ENCODE results near the gene TP63. TPM values are rescaled to one million over a fixed set of nuclear protein-coding genes. Genes with fewer than 3 reads are reported as not detected.
"Not testable (repeated sequence)": the region's sequence is repeated elsewhere in the genome, so short reads cannot be mapped to it uniquely, and the experiment has no call there.

TP63 gene
- total RNA-seq, 1 donor from 2014 or later: 190 TPM

DNA sequence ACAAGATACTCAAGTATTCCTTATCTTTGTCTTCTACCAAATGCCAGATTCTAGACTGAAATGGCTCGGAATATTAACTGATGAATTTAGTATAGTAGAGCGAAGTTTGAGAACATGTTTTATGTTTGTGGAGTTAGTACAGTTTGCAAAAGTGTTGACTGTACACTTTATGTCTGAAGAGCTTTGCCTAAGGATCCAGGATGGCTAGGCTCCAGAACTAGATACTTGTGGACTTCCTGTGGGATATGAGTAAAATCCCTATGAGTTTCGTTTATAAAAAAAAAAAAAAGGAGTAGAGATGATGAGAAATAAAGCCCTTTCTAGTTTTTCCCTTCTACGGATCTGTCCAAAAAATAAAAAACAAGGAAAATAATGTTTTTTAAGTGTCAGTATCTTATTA lies 96.7 kb downstream of the TP63 start:
- ATAC-seq: no peak

DNA sequence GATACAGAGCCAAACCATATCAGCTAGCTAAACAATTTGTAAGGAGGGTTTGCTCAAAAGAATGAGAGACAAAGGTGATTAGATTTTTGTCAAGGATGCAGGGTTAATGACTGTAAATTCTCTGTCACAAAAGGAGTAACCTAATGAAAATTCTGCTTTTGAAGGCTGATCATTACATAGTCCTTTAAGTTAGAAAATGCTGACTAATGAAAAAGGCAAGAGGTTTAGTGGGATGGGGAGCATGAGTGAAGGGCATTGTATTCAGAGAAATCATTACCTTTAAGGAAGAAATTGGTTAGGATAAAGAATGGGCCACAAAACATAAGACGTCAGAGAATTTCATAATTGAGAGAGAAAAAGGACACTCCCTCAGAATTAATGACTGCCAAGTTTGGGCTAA lies 97.7 kb downstream of the TP63 start:
- ATAC-seq: no peak

GRCh38 chr3:189734061-189734460 lies 102.9 kb downstream of the TP63 start:
- no peak for ATAC-seq

DNA sequence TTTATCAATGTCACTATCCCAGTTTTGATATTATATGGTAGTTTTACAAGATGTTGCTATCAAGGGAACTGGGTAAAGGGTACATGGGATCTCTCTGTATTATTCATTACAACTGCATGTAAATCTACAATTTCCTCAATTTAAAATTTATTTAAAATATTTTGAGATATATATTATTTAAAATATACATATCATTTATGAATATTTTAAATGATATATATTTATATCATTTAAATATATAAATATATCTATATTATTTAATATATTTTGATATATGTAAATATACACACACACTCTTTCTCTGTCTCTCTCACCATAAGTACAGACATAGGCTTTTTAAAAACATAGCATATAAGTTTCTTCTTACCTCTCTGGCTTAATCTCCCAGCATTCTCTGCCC lies 104.7 kb downstream of the TP63 start:
- no peak for ATAC-seq

DNA sequence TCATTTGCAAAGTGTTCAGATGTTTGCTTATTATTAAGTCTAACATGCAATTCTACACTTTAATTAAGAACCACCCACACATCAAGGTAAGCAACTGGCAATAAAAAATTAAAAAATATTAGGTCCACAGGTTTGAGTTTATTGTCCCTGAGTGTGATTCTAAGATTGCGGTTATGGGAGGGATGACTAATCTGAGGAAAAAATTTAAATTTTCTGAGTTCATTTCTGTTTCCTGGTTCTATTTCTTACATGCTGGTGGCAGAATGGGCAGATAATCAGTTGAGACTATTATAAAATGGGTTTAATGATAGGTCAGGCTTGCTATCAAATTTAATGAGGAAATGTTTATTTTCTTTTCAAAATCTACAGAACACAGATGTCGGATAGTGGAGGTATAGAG lies 105.9 kb downstream of the TP63 start:
- no peak for ATAC-seq

GRCh38 chr3:189737619-189738018 lies 106.4 kb downstream of the TP63 start:
- ATAC-seq: no peak

DNA sequence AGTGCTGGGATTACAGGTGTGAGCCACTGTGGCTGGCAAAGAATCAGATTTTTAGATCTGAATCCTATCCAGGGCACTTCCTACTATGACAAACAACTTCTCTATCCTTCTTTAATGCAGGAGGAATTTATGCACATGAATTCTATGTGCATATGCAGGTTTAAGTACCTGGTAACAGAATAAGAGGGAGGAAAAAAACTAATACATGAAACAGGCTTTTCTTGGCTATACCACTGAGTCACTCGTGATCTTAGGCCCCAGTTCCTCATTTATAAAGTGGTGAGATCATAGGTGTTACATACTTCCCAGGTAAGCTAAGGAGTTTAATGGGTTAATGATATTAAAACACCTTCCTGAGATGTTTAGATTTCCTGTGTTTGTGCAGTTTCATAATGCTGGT lies 108.2 kb downstream of the TP63 start:
- ATAC-seq: peak; percentile 96

- no peak for ATAC-seq
Measured at GRCh38 chr3:189740156-189740555, 109.0 kb downstream of the TP63 start.

DNA sequence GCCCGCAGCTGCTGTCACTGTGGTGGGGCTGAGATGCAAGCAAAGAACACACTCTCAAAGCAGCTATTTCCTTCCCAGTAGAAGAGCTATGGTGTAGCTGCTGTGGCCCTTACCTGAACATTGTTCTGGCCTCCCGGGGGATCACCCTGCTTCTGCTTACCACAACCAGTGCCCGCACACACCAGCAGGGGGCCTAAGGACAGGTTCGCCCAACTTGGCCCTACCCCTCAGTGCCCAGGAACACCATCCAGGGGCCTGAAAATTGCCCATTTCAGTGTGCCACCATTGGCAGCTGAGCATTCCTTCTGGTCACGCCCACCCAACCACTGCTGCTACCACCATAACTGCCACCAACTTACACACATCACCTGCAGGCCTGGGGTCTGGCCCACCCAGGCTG lies 113.0 kb downstream of the TP63 start:
- no peak for ATAC-seq

GRCh38 chr3:189745622-189746021 lies 114.4 kb downstream of the TP63 start:
- ATAC-seq: no peak

DNA sequence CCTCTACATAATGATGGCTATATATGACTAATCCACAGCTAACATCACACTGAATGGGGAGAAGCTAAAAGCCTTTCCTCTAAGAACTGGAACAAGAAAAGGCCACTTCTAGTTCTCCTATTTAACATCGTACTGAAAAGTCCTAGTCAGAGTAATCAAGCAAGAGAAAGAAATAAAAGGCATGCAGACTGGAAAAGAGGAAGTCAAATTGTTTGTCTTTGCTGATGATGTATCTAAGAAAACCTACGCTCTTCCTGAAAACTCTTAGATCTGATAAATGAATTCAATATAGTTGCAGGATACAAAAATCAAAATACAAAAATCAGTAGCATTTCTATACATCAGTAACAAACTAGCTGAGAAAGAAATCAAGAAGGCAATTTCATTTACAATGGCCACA lies 116.9 kb downstream of the TP63 start:
- no peak for ATAC-seq

- ATAC-seq: not testable (repeated sequence)
Measured at GRCh38 chr3:189750972-189751371, 119.8 kb downstream of the TP63 start.

DNA sequence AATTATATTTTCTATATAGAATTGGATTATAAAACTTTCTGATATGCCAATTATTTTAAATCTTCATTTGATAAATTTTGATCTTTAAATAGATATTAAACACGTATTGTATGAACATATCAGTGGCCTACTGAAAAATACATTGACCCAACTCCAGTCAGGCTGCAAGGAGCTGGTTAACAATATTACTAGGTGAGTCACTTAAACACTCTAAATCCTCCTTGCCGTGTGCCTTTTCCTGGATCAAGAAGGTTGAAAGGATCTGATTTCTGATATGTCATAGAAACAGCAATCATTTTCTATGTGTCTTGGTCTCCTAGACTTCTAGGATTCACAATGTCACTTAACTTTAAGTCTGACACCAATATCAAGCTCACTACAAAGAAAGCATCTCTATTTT lies 123.2 kb downstream of the TP63 start:
- ATAC-seq: no peak

DNA sequence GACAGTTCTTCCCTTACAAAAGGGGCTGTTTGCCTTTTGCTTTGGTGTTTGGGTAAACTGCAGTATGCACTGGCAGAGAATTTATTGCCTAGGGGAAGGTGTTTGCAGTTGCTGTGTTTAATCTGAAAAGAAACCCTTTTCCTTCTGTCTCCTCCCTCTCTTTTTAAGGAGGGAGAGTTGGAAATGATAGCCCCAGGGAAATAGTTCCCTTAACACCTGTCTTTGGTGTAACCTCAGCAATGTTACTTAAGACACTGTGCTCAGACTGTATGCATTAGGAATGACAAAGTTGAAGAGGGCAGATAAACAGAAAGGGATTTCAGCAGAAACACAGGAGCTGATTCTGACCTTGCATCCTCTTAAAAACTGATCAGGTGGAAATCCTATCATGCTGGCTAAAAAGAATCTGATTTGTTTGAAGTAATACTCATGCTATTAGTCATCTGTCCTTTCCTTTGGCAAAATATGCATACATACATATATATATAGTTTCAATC lies 125.4 kb downstream of the TP63 start:
- ATAC-seq: no peak

- ATAC-seq: no peak
Measured at GRCh38 chr3:189758186-189758585, 127.0 kb downstream of the TP63 start.

- peak; percentile 83 for ATAC-seq
Measured at GRCh38 chr3:189766416-189766815, 135.2 kb downstream of the TP63 start.

DNA sequence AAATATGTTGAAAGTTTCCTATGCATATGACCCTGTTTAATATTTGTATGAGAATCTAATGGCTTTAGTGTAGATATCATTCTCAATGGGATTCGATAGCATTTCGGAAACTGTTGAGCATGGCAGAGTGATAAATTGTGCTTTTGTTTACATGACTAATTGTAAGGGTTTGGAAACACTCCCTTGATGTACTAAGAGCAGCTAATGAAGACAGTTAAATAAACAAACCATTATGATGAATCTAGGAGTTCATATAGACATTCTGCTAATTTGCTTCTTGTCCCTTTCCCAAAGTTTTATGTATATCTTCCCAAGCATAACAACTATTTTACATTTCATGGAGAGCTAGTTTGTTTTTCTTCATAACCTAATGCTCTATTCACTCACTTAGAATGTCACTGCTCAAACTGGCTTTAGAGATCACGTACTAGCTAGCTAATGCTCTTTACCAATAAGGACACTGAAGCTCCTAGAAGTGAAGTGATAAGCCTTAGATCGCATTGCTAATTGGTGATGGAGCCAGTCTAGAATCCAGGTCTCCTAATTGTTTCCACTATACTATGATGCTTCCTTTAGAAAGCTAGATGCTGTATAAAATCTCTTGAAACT lies 140.8 kb downstream of the TP63 start:
- ATAC-seq: no peak

DNA sequence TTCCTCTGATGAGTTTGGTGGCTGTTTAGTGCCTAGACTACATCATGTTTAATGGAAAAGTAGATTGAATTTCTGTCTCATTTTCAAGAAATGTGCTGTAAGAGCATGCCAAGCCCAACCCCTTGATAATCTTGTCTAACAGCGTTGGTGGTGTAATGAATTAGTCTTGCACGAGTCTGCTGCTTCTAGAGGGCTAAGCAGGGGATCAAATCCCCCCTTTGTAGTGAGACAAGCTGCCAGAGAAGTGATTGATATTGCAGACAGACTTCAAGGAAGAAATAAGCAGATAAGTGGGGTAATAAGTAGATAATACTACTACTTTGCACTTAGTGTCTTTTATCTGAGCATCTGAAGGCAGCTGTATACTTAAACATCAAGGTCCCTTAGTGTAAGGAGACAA lies 141.4 kb downstream of the TP63 start:
- peak; percentile 37 for ATAC-seq

DNA sequence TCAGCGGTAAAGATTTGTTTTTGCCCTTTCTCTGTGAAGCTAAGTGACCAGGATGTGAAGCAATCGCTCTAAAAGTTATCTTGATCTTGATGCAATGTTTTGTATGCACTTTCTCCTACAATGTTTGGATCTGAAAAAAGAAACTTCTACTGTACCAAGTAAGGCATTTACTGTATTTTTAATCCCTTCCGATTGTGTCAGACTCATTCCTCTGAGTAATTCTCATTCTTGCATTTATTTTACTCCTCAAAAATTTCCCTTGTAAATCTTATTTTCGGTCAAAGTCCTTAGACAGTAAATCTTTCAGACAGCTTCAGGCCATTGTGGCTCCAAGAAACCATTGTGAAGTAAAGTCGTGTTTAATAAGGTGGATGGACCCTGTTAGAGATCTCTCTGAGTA lies 141.9 kb downstream of the TP63 start:
- no peak for ATAC-seq

GRCh38 chr3:189776149-189776824 lies 145.1 kb downstream of the TP63 start:
- ATAC-seq: no peak

DNA sequence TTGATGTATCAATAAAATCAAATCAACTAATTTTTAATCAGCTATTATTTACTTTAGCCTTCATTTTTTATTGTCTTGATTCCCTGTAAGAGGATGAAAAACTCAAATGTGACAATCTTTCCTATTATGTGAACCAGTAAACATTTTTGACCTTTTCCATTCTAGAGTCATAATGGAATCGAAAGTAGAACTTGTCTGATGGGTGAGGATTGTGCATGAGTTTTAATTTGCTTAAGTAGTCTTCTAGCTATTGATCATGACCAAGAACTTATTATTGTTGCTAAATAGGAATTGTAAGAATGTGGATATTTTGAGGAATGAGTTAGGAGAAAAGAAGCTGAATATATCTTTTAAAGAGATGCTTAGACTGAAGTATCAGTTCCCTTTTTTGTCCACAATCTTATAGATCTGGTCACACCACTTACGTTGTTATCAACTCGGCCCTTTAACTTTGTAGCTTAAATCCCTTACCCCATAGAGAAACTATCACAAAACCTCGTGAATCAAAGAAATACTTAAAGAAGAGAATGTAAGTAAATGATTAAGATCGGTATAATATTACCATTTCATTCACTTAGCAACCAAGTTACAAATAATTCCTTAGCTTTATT lies 147.3 kb downstream of the TP63 start:
- ATAC-seq: no peak

DNA sequence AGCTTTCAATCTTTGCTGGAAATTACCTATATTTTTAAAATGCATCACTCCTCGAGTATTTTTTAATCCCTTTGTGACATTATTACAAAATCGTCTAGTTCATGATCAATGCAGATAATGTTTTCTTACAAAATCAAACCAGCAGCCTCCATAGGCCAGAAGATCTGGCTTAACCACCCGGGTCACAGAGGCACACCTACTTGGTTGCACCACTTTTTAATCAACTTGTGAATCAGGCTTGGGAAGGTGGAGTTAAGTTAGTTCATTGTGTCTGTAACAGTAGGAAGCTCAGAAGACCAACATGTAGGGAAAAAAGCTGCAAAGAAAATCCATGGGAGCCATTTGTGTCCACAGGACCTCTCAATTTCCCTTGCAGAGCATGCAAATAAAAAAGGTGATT lies 148.0 kb downstream of the TP63 start:
- ATAC-seq: peak; percentile 95

DNA sequence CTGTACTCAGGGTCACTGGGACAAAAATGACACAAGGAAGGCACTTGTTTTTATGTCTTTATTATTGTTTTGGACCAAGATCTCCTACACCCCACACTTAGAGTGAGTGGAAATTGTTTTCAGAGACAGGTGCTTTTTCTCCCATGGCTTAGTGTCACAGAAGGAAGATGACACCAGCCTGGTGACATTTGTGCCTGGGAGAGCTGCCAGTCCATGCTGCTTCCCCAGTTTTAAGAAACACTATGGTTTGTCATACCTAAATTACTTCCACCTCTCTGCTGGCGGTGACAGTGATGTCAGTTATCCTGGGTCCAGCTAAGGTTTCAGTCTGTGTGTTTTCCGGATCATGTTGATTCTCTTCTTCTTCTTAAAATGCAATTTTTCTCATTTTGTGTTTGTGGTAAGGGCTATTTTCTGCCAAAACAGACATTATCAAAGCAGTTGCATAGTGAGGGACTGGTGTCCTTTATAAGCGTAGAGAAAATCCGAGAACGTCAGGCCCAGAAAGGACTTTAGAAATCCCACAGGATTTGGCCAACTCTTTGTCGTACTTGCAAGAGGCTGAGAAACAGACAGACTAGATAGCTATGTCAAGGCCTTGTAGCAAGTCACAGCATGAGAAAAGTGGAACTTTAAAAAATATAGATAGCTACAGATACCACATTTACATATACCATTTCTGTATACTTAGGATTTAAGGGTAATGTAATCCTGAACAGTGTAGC lies 149.5 kb downstream of the TP63 start:
- peak; percentile 29 for ATAC-seq
